SK-N-SH (cell line): ENCODE results near the gene CDK5. TPM values are rescaled to one million over a fixed set of nuclear protein-coding genes. Genes with fewer than 3 reads are reported as not detected.

Experiments
- CTCF ChIA-PET: fragments of 300-600, 350-600 bp; formaldehyde crosslinking; extraction: SDS; loops from one replicate; lab custom pipeline; 2021; lab: Yijun Ruan, JAX
- POLR2A ChIA-PET: fragments of 350-600 bp; sonication (Branson Sonifier 250); formaldehyde crosslinking; extraction: SDS; loops from one replicate; lab custom pipeline; 2020; ENCODE audit warnings: antibody characterized with exemption, inconsistent platforms; lab: Yijun Ruan, JAX
- DNase-seq: peaks from one replicate; pipeline ENCODE4 v3.0.0; 2012
- H2AFZ ChIP-seq: fragments of 200-600 bp; sonication (generic); 2 replicates; pipeline ENCODE4 v1.8.1; 2016; ENCODE audit warnings: antibody characterized with exemption, mild to moderate bottlenecking, low read depth
- H3F3A ChIP-seq: fragments of 200-600 bp; sonication (generic); replicated peaks from 2 replicates; pipeline ENCODE3; 2016; ENCODE audit warnings: antibody characterized with exemption, mild to moderate bottlenecking; ENCODE audit not compliant: insufficient read depth
- H3K27ac ChIP-seq, 2 experiments: fragments of 200-500 bp in 1 of 2; fragments of 200-600 bp in 1 of 2; sonication (Bioruptor generic) in 1 of 2; sonication (generic), shearing (Covaris generic) in 1 of 2; 2 replicates each; pipeline versions ENCODE4 v1.5.1 to v1.6.1; 2014 to 2016; ENCODE audit warnings: low read depth in 2 of 2, inconsistent platforms in 1 of 2, low read length in 1 of 2, mild to moderate bottlenecking in 1 of 2, mixed read lengths in 1 of 2
- H3K27me3 ChIP-seq: fragments of 200-600 bp; sonication (generic), shearing (Covaris generic); 2 replicates; pipeline ENCODE4 v1.6.1; 2016; ENCODE audit warnings: mixed run types; ENCODE audit not compliant: insufficient read depth
- H3K36me3 ChIP-seq, 2 experiments: fragments of 200-500 bp in 1 of 2; fragments of 200-600 bp in 1 of 2; sonication (Bioruptor generic) in 1 of 2; sonication (generic) in 1 of 2; replicated peaks in 1 of 2; 2 replicates each; pipeline versions ENCODE3 to v1.5.1; 2014 to 2016; ENCODE audit warnings: low read length in 1 of 2, mild to moderate bottlenecking in 1 of 2; ENCODE audit not compliant: insufficient read depth in 2 of 2, control insufficient read depth in 1 of 2
- H3K4me1 ChIP-seq, 2 experiments: fragments of 200-500 bp in 1 of 2; fragments of 200-600 bp in 1 of 2; sonication (Bioruptor generic) in 1 of 2; sonication (generic), shearing (Covaris generic) in 1 of 2; 2 replicates each; pipeline versions ENCODE4 v1.5.1 to v1.6.1; 2014 to 2016; ENCODE audit warnings: low read depth in 1 of 2, low read length in 1 of 2, mixed run types in 1 of 2; ENCODE audit not compliant: insufficient read depth in 2 of 2, control insufficient read depth in 1 of 2
- H3K4me2 ChIP-seq: fragments of 200-600 bp; sonication (generic), shearing (Covaris generic); 2 replicates; pipeline ENCODE4 v1.6.1; 2017; ENCODE audit warnings: mixed run types
- H3K4me3 ChIP-seq, 2 experiments: fragments of 200-500 bp in 1 of 2; fragments of 200-600 bp in 1 of 2; sonication (Bioruptor generic) in 1 of 2; sonication (generic), shearing (Covaris generic) in 1 of 2; 2 replicates each; pipeline versions ENCODE4 v1.5.1 to v1.8.1; 2014 to 2016; ENCODE audit warnings: low read depth in 2 of 2, inconsistent platforms in 1 of 2, low read length in 1 of 2, mild to moderate bottlenecking in 1 of 2, mixed read lengths in 1 of 2, moderate library complexity in 1 of 2
- H3K79me2 ChIP-seq: fragments of 200-600 bp; sonication (generic); 2 replicates; pipeline ENCODE4 v1.8.1; 2017; ENCODE audit warnings: mild to moderate bottlenecking; ENCODE audit not compliant: insufficient read depth
- H3K9ac ChIP-seq: fragments of 200-600 bp; sonication (generic); 2 replicates; pipeline ENCODE4 v1.6.1; 2017; ENCODE audit warnings: mixed run types
- H3K9me2 ChIP-seq: fragments of 200-600 bp; sonication (generic); 2 replicates; pipeline ENCODE4 v1.6.1; 2017; ENCODE audit warnings: mixed run types
- H3K9me3 ChIP-seq: fragments of 200-600 bp; sonication (generic); 2 replicates; pipeline ENCODE4 v1.6.1; 2017; ENCODE audit warnings: mixed run types, mild to moderate bottlenecking, moderate library complexity
- H4K20me1 ChIP-seq: fragments of 200-600 bp; sonication (generic); 2 replicates; pipeline ENCODE4 v1.6.1; 2017; ENCODE audit warnings: mild to moderate bottlenecking, mixed run types; ENCODE audit not compliant: insufficient read depth
- ELF1 ChIP-seq: IDR thresholded peaks from 2 replicates; pipeline ENCODE4 v1.4.0; 2012
- EP300 ChIP-seq, 2 experiments: IDR thresholded peaks; 2 replicates each; pipeline versions ENCODE4 v1.4.0 to v1.6.1; 2012; ENCODE audit warnings: borderline replicate concordance in 1 of 2, low read depth in 1 of 2, low read length in 1 of 2
- JUND ChIP-seq: IDR thresholded peaks from 2 replicates; pipeline ENCODE4 v1.4.0; 2012
- RAD21 ChIP-seq: IDR thresholded peaks from 2 replicates; pipeline ENCODE4 v1.6.1; 2012; ENCODE audit warnings: mild to moderate bottlenecking, low read length
- RFX5 ChIP-seq: IDR thresholded peaks from 2 replicates; pipeline ENCODE4 v1.6.1; 2012; ENCODE audit warnings: mild to moderate bottlenecking, improper control_type of control experiment, low read length
- TEAD4 ChIP-seq: IDR thresholded peaks from 2 replicates; pipeline ENCODE4 v1.4.0; 2012; ENCODE audit warnings: mild to moderate bottlenecking, borderline replicate concordance; ENCODE audit not compliant: insufficient read depth
- WGBS: methylation state at CpG from one replicate; pipeline ENCODE4 v1.1.6; 2017; ENCODE audit warnings: low lambda C conversion rate; 5-methylcytosine and 5-hydroxymethylcytosine counted together
- polyA plus RNA-seq, 3 experiments: library from polyadenylated mRNA; depleted of rRNA; stranded (reverse); fragments of >200 nt; gene quantifications; 2 replicates each; pipeline ENCODE4 v1.2.3, GENCODE V29; 2012
- TF ChIP-seq, protein P1 (sequence below): fragments of 200-600 bp; sonication (generic); IDR thresholded peaks from 2 replicates; pipeline ENCODE4 v1.6.1; 2017; ENCODE audit warnings: antibody characterized with exemption, mild to moderate bottlenecking, moderate library complexity
- TF ChIP-seq, protein P2 (sequence below): IDR thresholded peaks from 2 replicates; pipeline ENCODE4 v1.4.0; 2012; ENCODE audit warnings: low read depth, borderline replicate concordance

Gene CDK5
- polyA plus RNA-seq, 1 of the 3 experiments (the other 2 are of a cell fraction), result 125 TPM

DNA sequence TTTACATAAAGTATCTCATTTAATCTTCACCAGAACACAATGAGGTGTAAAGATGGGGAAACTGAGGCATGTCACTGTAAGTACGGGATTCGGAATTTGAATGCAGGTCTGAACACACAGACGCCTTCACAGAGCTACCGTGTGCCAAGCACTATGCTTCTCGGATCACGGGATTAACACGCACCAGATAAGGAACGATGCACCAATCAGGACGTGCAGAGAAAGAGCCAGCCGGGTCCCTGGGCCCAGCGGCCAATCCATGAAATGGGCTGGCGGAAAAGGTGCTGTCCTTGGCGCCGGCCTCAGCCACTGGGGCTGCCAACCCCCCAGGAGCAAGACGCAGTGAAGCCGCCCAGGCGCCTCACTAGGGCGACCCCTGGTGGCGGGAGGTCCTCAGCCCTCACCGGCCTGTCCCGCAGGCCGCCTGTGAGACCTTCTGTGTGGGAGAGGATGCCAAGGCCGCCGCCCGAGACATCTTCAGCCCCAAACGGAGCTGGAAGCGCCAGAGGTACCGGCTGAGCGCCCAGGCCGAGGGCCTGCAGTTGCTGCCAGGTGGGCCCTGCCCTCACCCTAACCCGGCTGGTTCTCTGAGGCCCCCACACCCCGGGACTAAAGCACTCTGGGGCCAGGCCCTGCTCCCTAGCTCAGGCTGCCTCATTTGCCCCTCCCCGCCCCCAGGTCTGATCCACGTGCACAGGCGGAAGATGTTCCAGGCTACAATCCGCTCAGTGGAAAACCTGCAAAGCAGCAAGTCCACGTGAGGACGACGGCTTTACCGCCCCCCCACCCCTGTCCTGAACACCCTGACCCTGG lies 49.0 kb downstream of the CDK5 start:
- POLR2A ChIA-PET, result interaction anchor here (1.4 kb wide), 1 partner anchor 9 kb away, joined by 3 read pairs; no protein-coding TSS in a partner anchor
- H3K27me3 ChIP-seq, result 0 out of 2 replicates have a peak, but pooled peaks cover 5% of the 10 kb centered on the region
- no peaks in the 10 kb centered on the region for H3K79me2 ChIP-seq
- CTCF ChIA-PET, result interaction anchor here (0.6 to 11.3 kb wide), 19 partner anchors 10 to 241 kb away, joined by 3 to 151 read pairs (median 7); partner anchors contain the start of genes ABCB8, ATG9B, CDK5 and NOS3
- no peaks in the 10 kb centered on the region for H3F3A ChIP-seq
- H3K9me2 ChIP-seq, result no peaks in the 10 kb centered on the region
- H3K36me3 ChIP-seq, result no peaks in the 10 kb centered on the region
- peak; percentile 80 for DNase-seq
- no peaks in the 10 kb centered on the region for H4K20me1 ChIP-seq
- peak overlapping the region in 1 of 2 experiments; percentile 31; a peak in 1 of 4 replicates for H3K4me3 ChIP-seq
- H3K4me1 ChIP-seq, result peaks cover 0 to 24% of the 10 kb centered on the region in 2 experiments; a peak in 1 of 4 replicates
- 90% methylated on average over 33 of the region's 40 CpGs for WGBS
- no peak overlapping the region for H2AFZ ChIP-seq
- no peaks in the 10 kb centered on the region for H3K9me3 ChIP-seq
- H3K9ac ChIP-seq, result no peak overlapping the region
- H3K4me2 ChIP-seq, result no peak overlapping the region
- TF ChIP-seq, protein P1, sequence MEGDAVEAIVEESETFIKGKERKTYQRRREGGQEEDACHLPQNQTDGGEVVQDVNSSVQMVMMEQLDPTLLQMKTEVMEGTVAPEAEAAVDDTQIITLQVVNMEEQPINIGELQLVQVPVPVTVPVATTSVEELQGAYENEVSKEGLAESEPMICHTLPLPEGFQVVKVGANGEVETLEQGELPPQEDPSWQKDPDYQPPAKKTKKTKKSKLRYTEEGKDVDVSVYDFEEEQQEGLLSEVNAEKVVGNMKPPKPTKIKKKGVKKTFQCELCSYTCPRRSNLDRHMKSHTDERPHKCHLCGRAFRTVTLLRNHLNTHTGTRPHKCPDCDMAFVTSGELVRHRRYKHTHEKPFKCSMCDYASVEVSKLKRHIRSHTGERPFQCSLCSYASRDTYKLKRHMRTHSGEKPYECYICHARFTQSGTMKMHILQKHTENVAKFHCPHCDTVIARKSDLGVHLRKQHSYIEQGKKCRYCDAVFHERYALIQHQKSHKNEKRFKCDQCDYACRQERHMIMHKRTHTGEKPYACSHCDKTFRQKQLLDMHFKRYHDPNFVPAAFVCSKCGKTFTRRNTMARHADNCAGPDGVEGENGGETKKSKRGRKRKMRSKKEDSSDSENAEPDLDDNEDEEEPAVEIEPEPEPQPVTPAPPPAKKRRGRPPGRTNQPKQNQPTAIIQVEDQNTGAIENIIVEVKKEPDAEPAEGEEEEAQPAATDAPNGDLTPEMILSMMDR, result peak; percentile 59
- TF ChIP-seq EP300 (IDR thresholded peaks at IDR 0.05; ENCODE audit: borderline replicate concordance in 1 of 2, low read depth in 1 of 2, low read length in 1 of 2), result no peak
- no peak overlapping the region for H3K27ac ChIP-seq

DNA sequence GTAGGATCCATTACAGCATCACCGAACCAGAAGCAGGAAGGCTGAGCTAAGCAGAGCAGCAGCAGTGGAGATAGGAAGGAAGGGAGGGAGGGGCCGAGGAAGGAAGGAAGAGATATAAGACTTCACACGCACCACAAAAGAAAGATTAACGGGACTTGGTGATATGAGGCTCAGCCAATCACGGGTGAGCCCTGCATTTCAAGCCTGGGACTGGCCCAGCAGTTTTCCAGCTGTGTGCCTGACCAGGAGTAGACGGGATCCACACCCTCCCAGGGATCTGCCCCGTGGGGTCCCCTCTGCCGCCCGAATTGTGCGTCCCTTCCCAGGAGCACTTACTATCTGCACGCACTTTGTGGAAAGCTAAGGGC lies 49.6 kb downstream of the CDK5 start:
- Histone ChIP-seq H3K4me1 (peaks cover 0 to 19% of the 10 kb centered on the region in 2 experiments; a peak in 1 of 4 replicates), H3K27me3 (0 out of 2 replicates have a peak, but pooled peaks cover 5% of the 10 kb centered on the region), H3K4me3 (no peak overlapping the region), H3K9ac (no peak overlapping the region), H3K36me3 (no peaks in the 10 kb centered on the region), H3F3A (no peaks in the 10 kb centered on the region), H2AFZ (no peak overlapping the region), H3K4me2 (no peak overlapping the region), H3K79me2 (no peaks in the 10 kb centered on the region), H3K9me2 (no peaks in the 10 kb centered on the region), H3K27ac (no peak overlapping the region), H4K20me1 (no peaks in the 10 kb centered on the region), H3K9me3 (no peaks in the 10 kb centered on the region)
- no peak for DNase-seq
- ChIA-PET POLR2A (interaction anchor here (0.9 to 1.0 kb wide), 2 partner anchors 10 to 36 kb away, joined by 3 read pairs; no protein-coding TSS in a partner anchor), CTCF (interaction anchor here (0.7 to 11.3 kb wide), 13 partner anchors 10 to 241 kb away, joined by 3 to 151 read pairs (median 8); partner anchors contain the start of genes ATG9B, GBX1 and NOS3)
- WGBS, result 85% methylated on average over 11 of the region's 11 CpGs
- TF ChIP-seq RFX5, result no peak

DNA sequence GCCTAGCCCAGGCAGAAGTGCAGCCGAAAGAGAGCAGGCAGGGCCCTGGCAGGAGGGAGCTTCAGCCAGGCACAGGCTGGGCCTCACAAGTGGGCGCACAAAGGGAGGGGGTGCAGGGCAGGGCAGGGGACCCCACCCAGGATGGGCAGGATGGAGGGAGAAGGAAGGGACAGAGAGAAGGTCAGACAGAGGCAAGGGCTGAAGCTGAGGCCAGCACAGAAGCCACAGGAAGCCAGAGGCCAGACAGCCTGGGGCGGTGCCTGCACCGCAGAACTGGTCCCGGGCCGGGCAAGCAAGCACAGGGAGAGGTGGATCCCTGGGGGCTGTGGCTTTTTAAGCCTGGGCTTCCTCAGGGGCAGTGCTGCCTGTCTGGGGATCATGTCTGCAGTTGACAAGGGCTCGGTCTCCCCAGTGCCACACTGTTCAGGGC lies 50.2 kb downstream of the CDK5 start:
- Histone ChIP-seq H3K27ac (no peak overlapping the region; a peak in 1 of 4 replicates), H3F3A (no peaks in the 10 kb centered on the region), H2AFZ (no peak overlapping the region), H3K9me2 (no peaks in the 10 kb centered on the region), H3K9me3 (no peaks in the 10 kb centered on the region), H3K4me3 (no peak overlapping the region), H4K20me1 (no peaks in the 10 kb centered on the region), H3K9ac (no peak overlapping the region), H3K4me2 (no peak overlapping the region), H3K27me3 (0 out of 2 replicates have a peak, but pooled peaks cover 5% of the 10 kb centered on the region), H3K36me3 (no peaks in the 10 kb centered on the region), H3K4me1 (peaks cover 0 to 14% of the 10 kb centered on the region in 2 experiments; a peak in 1 of 4 replicates), H3K79me2 (no peaks in the 10 kb centered on the region)
- 79% methylated on average over 3 of the region's 7 CpGs for WGBS
- DNase-seq, result peak; percentile 71
- no peak for TF ChIP-seq ELF1
- no peak for TF ChIP-seq TEAD4
- no peak for TF ChIP-seq RAD21
- TF ChIP-seq, protein P2, sequence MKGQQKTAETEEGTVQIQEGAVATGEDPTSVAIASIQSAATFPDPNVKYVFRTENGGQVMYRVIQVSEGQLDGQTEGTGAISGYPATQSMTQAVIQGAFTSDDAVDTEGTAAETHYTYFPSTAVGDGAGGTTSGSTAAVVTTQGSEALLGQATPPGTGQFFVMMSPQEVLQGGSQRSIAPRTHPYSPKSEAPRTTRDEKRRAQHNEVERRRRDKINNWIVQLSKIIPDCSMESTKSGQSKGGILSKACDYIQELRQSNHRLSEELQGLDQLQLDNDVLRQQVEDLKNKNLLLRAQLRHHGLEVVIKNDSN, result no peak
- TF ChIP-seq JUND, result no peak
- ChIA-PET CTCF (interaction anchor here (0.7 to 11.3 kb wide), 12 partner anchors 9 to 240 kb away, joined by 3 to 151 read pairs (median 10); partner anchors contain the start of genes ATG9B, GBX1 and NOS3), POLR2A (interaction anchor here (0.9 to 1.0 kb wide), 2 partner anchors 10 to 35 kb away, joined by 3 read pairs; no protein-coding TSS in a partner anchor)
